Measurements from ENCODE around the gene RITA1.

RITA1 gene

DNA sequence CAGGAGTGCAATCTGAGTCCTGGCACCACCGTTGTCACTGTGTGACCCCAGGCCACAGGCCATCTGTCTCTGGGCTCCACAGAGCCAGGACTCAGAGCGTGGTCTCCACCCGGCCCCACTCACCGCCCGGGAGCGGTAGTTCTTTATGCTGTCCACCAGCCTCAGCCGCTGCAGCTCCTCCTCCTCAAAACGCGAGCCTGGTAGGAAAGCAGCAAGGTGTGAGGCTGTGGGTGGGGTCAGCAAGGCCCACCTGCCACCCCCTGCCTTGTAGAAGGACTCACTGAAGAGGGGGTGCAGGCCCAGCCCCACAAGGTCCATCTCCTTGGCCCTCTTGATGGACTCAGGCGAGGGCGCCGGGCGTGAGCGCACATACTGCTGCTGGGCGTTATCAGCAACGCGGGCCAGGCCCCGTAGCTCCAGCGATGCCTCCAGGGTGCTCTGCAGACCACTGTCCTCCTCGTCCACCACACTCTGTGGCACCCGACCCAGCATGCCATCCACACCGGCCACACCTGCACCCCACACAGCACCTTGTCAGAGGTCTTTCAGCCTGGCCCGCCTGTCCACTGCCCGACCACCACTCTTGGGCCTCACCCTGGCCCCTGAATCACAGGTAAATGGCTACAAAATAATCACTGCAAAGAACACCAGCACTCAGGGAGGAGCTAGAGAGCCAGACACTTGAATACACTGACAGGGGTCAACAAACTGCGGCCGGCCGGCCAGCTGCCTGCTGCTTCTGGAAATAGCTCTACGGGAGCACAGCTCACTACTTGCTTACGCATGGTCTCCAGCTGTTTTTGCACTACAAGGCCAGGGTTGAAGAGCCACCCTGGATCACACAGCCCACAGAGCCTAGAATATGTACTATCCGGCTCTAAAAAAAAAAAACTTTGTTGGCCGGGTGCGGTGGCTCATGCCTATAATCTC lies 19.7 kb upstream of the RITA1 start:
- no peak for DNase-seq
- H2BK5ac ChIP-seq (ENCODE audit: low read depth, low read length, poor library complexity, severe bottlenecking), result peak overlapping the region; percentile 22
- no peak overlapping the region for H3K4ac ChIP-seq (ENCODE audit: low read depth in 1 of 2, low read length in 2 of 2)
- H2AK5ac ChIP-seq (ENCODE audit: low read length, severe bottlenecking), result no peak overlapping the region
- peaks cover 75 to 80% of the 10 kb centered on the region in 2 experiments for H3K36me3 ChIP-seq (ENCODE audit: control insufficient read depth in 1 of 2, insufficient read depth in 2 of 2, low read depth in 1 of 2, low read length in 2 of 2)
- peaks cover 29% of the 10 kb centered on the region for H3K4me1 ChIP-seq (ENCODE audit: control insufficient read depth, insufficient read depth, low read depth, low read length)
- no peaks in the 10 kb centered on the region for H3K27me3 ChIP-seq (ENCODE audit: control insufficient read depth in 1 of 2, insufficient read depth in 1 of 2, low read length in 2 of 2)
- 95% methylated on average over 32 of the region's 32 CpGs for WGBS
- H2BK12ac ChIP-seq (ENCODE audit: low read length in 2 of 2), result no peak overlapping the region
- H3K23ac ChIP-seq (ENCODE audit: low read length in 2 of 2), result no peak overlapping the region
- H3K27ac ChIP-seq (ENCODE audit: low read length, poor library complexity, severe bottlenecking), result no peak overlapping the region
- no peaks in the 10 kb centered on the region for H3K9me3 ChIP-seq (ENCODE audit: control insufficient read depth, low read length)
- no peak overlapping the region for H3K4me2 ChIP-seq (ENCODE audit: low read length, poor library complexity, severe bottlenecking)
- H3K18ac ChIP-seq (ENCODE audit: low read depth in 1 of 2, low read length in 2 of 2), result no peak overlapping the region
- no peak overlapping the region for H2BK120ac ChIP-seq (ENCODE audit: low read depth, low read length)
- no peak overlapping the region for H3K9ac ChIP-seq (ENCODE audit: low read length)
- H3K79me1 ChIP-seq (replicated peaks; ENCODE audit: low read length, poor library complexity, severe bottlenecking), result peaks cover 20% of the 10 kb centered on the region
- H4K91ac ChIP-seq (ENCODE audit: low read length), result peak overlapping the region; percentile 25
- H3K4me3 ChIP-seq (ENCODE audit: insufficient read depth in 1 of 2, low read depth in 1 of 2, low read length in 2 of 2), result no peak overlapping the region
- H3K14ac ChIP-seq (ENCODE audit: low read length in 2 of 2), result peak overlapping the region in 1 of 2 experiments; percentile 44
- no peak overlapping the region for H4K8ac ChIP-seq (ENCODE audit: low read length)
- H2BK15ac ChIP-seq (ENCODE audit: low read depth, poor library complexity, severe bottlenecking), result no peak overlapping the region
- H2AFZ ChIP-seq (ENCODE audit: low read depth, low read length), result no peak overlapping the region

DNA sequence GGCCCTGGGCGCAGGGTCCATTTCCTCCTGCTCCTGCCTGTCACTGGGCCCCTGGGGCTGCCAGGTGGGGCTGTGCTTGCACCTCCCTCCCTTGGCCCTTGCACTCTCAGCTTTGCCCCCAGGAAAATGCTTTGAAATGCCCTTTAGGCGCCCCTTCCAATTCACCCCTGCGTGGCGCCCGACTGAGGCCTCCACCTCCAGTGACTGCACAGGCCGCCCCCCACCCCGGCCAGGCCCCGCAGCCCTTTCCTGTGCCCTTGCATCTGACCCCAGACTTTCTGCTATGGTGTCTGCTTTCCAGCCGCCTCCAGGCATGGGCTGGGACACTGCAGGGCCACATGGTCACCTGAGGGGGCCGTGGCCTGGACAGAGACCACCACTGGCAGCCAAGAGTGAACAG lies 17.7 kb upstream of the RITA1 start:
- H3K9me3 ChIP-seq (ENCODE audit: control insufficient read depth, low read length), result no peaks in the 10 kb centered on the region
- 96% methylated on average over 10 of the region's 10 CpGs for WGBS

DNA sequence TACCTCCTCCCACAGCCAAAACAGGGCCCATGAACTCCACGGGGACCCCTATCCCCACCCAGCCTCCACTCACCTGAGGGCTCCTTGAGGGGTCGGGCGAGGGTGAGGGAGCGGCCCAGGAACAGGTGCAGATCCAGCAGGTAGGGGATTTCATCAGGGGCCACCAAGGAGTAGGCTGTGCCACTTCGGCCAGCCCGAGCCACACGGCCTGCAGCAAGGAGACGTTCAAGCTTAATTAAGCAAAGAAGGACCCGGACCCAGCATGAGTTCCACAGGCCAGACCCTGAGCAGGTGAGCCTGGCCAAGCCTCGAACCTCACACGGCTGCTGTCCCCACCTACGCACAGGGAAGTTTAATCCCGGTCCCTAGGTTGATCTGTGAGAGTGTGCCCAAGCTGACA lies 15.8 kb upstream of the RITA1 start:
- no peak overlapping the region for H2BK12ac ChIP-seq (ENCODE audit: low read length in 2 of 2)
- peaks cover 28% of the 10 kb centered on the region for H3K79me1 ChIP-seq (replicated peaks; ENCODE audit: low read length, poor library complexity, severe bottlenecking)
- H4K8ac ChIP-seq (ENCODE audit: low read length), result no peak overlapping the region
- H3K23ac ChIP-seq (ENCODE audit: low read length in 2 of 2), result no peak overlapping the region
- H3K14ac ChIP-seq (ENCODE audit: low read length in 2 of 2), result no peak overlapping the region
- peaks cover 27% of the 10 kb centered on the region for H3K4me1 ChIP-seq (ENCODE audit: control insufficient read depth, insufficient read depth, low read depth, low read length)
- H3K4me3 ChIP-seq (ENCODE audit: insufficient read depth in 1 of 2, low read depth in 1 of 2, low read length in 2 of 2), result no peak overlapping the region
- H2BK120ac ChIP-seq (ENCODE audit: low read depth, low read length), result no peak overlapping the region
- H3K18ac ChIP-seq (ENCODE audit: low read depth in 1 of 2, low read length in 2 of 2), result no peak overlapping the region
- no peaks in the 10 kb centered on the region for H3K27me3 ChIP-seq (ENCODE audit: control insufficient read depth in 1 of 2, insufficient read depth in 1 of 2, low read length in 2 of 2)
- WGBS, result 93% methylated on average over 13 of the region's 13 CpGs
- H2BK5ac ChIP-seq (ENCODE audit: low read depth, low read length, poor library complexity, severe bottlenecking), result no peak overlapping the region
- H2AFZ ChIP-seq (ENCODE audit: low read depth, low read length), result no peak overlapping the region
- no peak overlapping the region for H3K27ac ChIP-seq (ENCODE audit: low read length, poor library complexity, severe bottlenecking)
- no peak for DNase-seq
- H3K36me3 ChIP-seq (ENCODE audit: control insufficient read depth in 1 of 2, insufficient read depth in 2 of 2, low read depth in 1 of 2, low read length in 2 of 2), result peaks cover 70 to 92% of the 10 kb centered on the region in 2 experiments
- no peak overlapping the region for H2BK15ac ChIP-seq (ENCODE audit: low read depth, poor library complexity, severe bottlenecking)
- no peak overlapping the region for H3K9ac ChIP-seq (ENCODE audit: low read length)
- H3K9me3 ChIP-seq (ENCODE audit: control insufficient read depth, low read length), result no peaks in the 10 kb centered on the region
- no peak overlapping the region for H3K4me2 ChIP-seq (ENCODE audit: low read length, poor library complexity, severe bottlenecking)
- no peak overlapping the region for H4K91ac ChIP-seq (ENCODE audit: low read length)
- no peak overlapping the region for H2AK5ac ChIP-seq (ENCODE audit: low read length, severe bottlenecking)
- H3K4ac ChIP-seq (ENCODE audit: low read depth in 1 of 2, low read length in 2 of 2), result no peak overlapping the region

More for the DNA sequence above, 17.7 kb upstream of the RITA1 start:
- Histone ChIP-seq H3K18ac (ENCODE audit: low read depth in 1 of 2, low read length in 2 of 2) (no peak overlapping the region), H3K14ac (ENCODE audit: low read length in 2 of 2) (no peak overlapping the region), H3K4me1 (ENCODE audit: control insufficient read depth, insufficient read depth, low read depth, low read length) (peaks cover 24% of the 10 kb centered on the region), H2BK5ac (ENCODE audit: low read depth, low read length, poor library complexity, severe bottlenecking) (no peak overlapping the region), H4K8ac (ENCODE audit: low read length) (no peak overlapping the region), H3K9ac (ENCODE audit: low read length) (no peak overlapping the region), H3K79me1 (replicated peaks; ENCODE audit: low read length, poor library complexity, severe bottlenecking) (peaks cover 32% of the 10 kb centered on the region), H2BK120ac (ENCODE audit: low read depth, low read length) (no peak overlapping the region), H3K36me3 (ENCODE audit: control insufficient read depth in 1 of 2, insufficient read depth in 2 of 2, low read depth in 1 of 2, low read length in 2 of 2) (peaks cover 79 to 88% of the 10 kb centered on the region in 2 experiments), H4K91ac (ENCODE audit: low read length) (no peak overlapping the region), H2AK5ac (ENCODE audit: low read length, severe bottlenecking) (no peak overlapping the region), H2AFZ (ENCODE audit: low read depth, low read length) (no peak overlapping the region), H3K4ac (ENCODE audit: low read depth in 1 of 2, low read length in 2 of 2) (no peak overlapping the region), H3K27ac (ENCODE audit: low read length, poor library complexity, severe bottlenecking) (no peak overlapping the region), H2BK15ac (ENCODE audit: low read depth, poor library complexity, severe bottlenecking) (no peak overlapping the region), H2BK12ac (ENCODE audit: low read length in 2 of 2) (no peak overlapping the region), H3K4me2 (ENCODE audit: low read length, poor library complexity, severe bottlenecking) (no peak overlapping the region), H3K27me3 (ENCODE audit: control insufficient read depth in 1 of 2, insufficient read depth in 1 of 2, low read length in 2 of 2) (no peaks in the 10 kb centered on the region), H3K4me3 (ENCODE audit: insufficient read depth in 1 of 2, low read depth in 1 of 2, low read length in 2 of 2) (peak overlapping the region in 1 of 2 experiments; percentile 22), H3K23ac (ENCODE audit: low read length in 2 of 2) (no peak overlapping the region)
- no peak for DNase-seq

DNA sequence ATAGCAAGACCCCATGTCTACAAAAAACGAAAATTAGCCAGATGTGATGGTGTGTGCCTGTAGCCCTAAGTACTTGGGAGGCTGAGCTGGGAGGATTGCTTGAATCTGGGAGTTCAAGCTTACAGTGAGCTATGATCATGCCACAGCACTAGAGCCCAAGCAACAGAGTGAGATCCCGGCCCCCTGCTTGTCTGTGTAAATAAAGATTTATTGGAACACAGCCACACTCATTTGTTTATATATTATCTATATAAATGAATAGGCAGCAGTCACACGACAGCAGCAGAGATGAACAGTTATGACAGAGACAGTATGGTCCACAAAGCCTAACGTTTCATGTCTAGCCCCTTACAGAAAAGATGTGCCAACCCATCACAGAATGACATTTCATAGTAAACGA lies 15.1 kb upstream of the RITA1 start:
- H2AFZ ChIP-seq (ENCODE audit: low read depth, low read length), result no peak overlapping the region
- no peaks in the 10 kb centered on the region for H3K27me3 ChIP-seq (ENCODE audit: control insufficient read depth in 1 of 2, insufficient read depth in 1 of 2, low read length in 2 of 2)
- no peak overlapping the region for H3K27ac ChIP-seq (ENCODE audit: low read length, poor library complexity, severe bottlenecking)
- no peak overlapping the region for H4K8ac ChIP-seq (ENCODE audit: low read length)
- H2AK5ac ChIP-seq (ENCODE audit: low read length, severe bottlenecking), result no peak overlapping the region
- H3K4ac ChIP-seq (ENCODE audit: low read depth in 1 of 2, low read length in 2 of 2), result no peak overlapping the region
- no peak overlapping the region for H2BK15ac ChIP-seq (ENCODE audit: low read depth, poor library complexity, severe bottlenecking)
- peaks cover 71 to 88% of the 10 kb centered on the region in 2 experiments for H3K36me3 ChIP-seq (ENCODE audit: control insufficient read depth in 1 of 2, insufficient read depth in 2 of 2, low read depth in 1 of 2, low read length in 2 of 2)
- no peak overlapping the region for H2BK120ac ChIP-seq (ENCODE audit: low read depth, low read length)
- H3K14ac ChIP-seq (ENCODE audit: low read length in 2 of 2), result no peak overlapping the region
- no peak overlapping the region for H3K4me3 ChIP-seq (ENCODE audit: insufficient read depth in 1 of 2, low read depth in 1 of 2, low read length in 2 of 2)
- 90% methylated on average over 3 of the region's 5 CpGs for WGBS
- peaks cover 26% of the 10 kb centered on the region for H3K4me1 ChIP-seq (ENCODE audit: control insufficient read depth, insufficient read depth, low read depth, low read length)
- no peak overlapping the region for H3K4me2 ChIP-seq (ENCODE audit: low read length, poor library complexity, severe bottlenecking)
- no peak overlapping the region for H3K18ac ChIP-seq (ENCODE audit: low read depth in 1 of 2, low read length in 2 of 2)
- H3K9ac ChIP-seq (ENCODE audit: low read length), result no peak overlapping the region
- no peaks in the 10 kb centered on the region for H3K9me3 ChIP-seq (ENCODE audit: control insufficient read depth, low read length)
- no peak for DNase-seq
- no peak overlapping the region for H3K23ac ChIP-seq (ENCODE audit: low read length in 2 of 2)
- peaks cover 29% of the 10 kb centered on the region for H3K79me1 ChIP-seq (replicated peaks; ENCODE audit: low read length, poor library complexity, severe bottlenecking)
- no peak overlapping the region for H2BK5ac ChIP-seq (ENCODE audit: low read depth, low read length, poor library complexity, severe bottlenecking)
- H4K91ac ChIP-seq (ENCODE audit: low read length), result no peak overlapping the region
- no peak overlapping the region for H2BK12ac ChIP-seq (ENCODE audit: low read length in 2 of 2)

All from mesenchymal stem cell (in vitro differentiated cells and primary cell).